ENCODE data around the gene GDPD5. TPM values are rescaled to one million over a fixed set of nuclear protein-coding genes. Genes with fewer than 3 reads are reported as not detected.

Gene GDPD5
- total RNA-seq, 1 experiment from 2014 or later: 7.8 TPM

DNA sequence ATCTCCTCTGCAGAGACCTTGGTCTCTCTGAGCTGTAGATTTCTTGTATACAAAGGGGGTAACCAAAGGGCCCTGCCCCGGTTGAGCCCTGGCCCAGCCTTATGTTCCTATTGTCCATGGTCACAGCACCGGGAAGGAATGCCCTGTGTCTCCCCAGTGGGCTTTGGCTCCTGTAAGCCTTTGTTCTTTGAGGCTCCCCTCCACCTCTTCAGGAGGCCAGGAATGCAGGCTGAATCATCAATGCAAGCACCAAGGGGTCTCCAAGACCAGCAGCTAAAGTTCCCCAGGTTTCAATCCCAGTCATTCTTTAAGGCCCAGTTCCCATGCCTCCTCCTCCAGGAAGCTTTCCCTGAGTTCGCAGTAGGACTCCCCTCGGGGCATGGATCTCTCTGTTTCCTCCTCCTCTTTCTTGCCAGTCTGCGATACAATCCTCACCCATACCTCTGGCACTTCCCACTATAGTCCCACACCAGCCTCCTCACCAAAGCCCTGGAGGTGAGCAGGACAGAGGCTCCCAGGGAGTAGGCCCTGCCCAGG is 63.6 kb downstream of the GDPD5 start:
- Histone ChIP-seq H3K9ac (ENCODE audit: extremely low read depth, insufficient read length, low read length) (no peak overlapping the region), H3K79me2 (ENCODE audit: insufficient read depth, low read length) (no peaks in the 10 kb centered on the region), H2BK15ac (ENCODE audit: low read depth, low read length) (no peak overlapping the region), H3K56ac (ENCODE audit: insufficient read length, low read depth, low read length) (no peak overlapping the region), H2AK5ac (ENCODE audit: insufficient read length, low read length) (no peak overlapping the region), H3K18ac (ENCODE audit: insufficient read length, low read depth, low read length) (no peak overlapping the region), H3T11ph (ENCODE audit: low read length) (no peak overlapping the region), H3K79me1 (ENCODE audit: insufficient read depth, low read depth, low read length, poor library complexity, severe bottlenecking) (no peaks in the 10 kb centered on the region), H3K23me2 (ENCODE audit: insufficient read length, low read depth, low read length, poor library complexity, severe bottlenecking) (no peaks in the 10 kb centered on the region), H2AFZ (ENCODE audit: low read length) (no peak overlapping the region), H2BK5ac (ENCODE audit: insufficient read length, low read length) (no peak overlapping the region), H3K27ac (ENCODE audit: insufficient read length, low read depth, low read length) (no peak overlapping the region), H3K23ac (ENCODE audit: insufficient read length, low read depth, low read length) (no peak overlapping the region), H2BK12ac (ENCODE audit: insufficient read length, low read depth, low read length) (no peak overlapping the region), H3K4me1 (ENCODE audit: insufficient read depth, low read length) (no peaks in the 10 kb centered on the region; the same call in 1 of the 2 replicates), H4K8ac (replicated peaks; ENCODE audit: insufficient read length, low read depth, low read length) (no peak overlapping the region), H3K4ac (ENCODE audit: low read depth, low read length) (no peak overlapping the region), H3K4me2 (ENCODE audit: insufficient read depth, insufficient read length, low read length) (no peak overlapping the region), H3K14ac (ENCODE audit: insufficient read depth, low read length) (peak overlapping the region; percentile 5; the same call in 1 of the 2 replicates), H2BK20ac (ENCODE audit: low read depth, low read length, poor library complexity, severe bottlenecking) (no peak overlapping the region), H3K9me3 (ENCODE audit: control insufficient read depth, low read depth, low read length) (no peaks in the 10 kb centered on the region), H2BK120ac (ENCODE audit: low read depth, low read length, poor library complexity, severe bottlenecking) (no peak overlapping the region), H4K91ac (ENCODE audit: insufficient read length, low read depth, low read length) (no peak overlapping the region), H4K20me1 (ENCODE audit: control insufficient read depth, insufficient read depth, insufficient read length) (no peaks in the 10 kb centered on the region), H3K27me3 (ENCODE audit: insufficient read depth, low read length) (no peaks in the 10 kb centered on the region), H4K5ac (ENCODE audit: insufficient read length, low read depth, low read length) (no peak overlapping the region)
- TF ChIP-seq, protein P1, sequence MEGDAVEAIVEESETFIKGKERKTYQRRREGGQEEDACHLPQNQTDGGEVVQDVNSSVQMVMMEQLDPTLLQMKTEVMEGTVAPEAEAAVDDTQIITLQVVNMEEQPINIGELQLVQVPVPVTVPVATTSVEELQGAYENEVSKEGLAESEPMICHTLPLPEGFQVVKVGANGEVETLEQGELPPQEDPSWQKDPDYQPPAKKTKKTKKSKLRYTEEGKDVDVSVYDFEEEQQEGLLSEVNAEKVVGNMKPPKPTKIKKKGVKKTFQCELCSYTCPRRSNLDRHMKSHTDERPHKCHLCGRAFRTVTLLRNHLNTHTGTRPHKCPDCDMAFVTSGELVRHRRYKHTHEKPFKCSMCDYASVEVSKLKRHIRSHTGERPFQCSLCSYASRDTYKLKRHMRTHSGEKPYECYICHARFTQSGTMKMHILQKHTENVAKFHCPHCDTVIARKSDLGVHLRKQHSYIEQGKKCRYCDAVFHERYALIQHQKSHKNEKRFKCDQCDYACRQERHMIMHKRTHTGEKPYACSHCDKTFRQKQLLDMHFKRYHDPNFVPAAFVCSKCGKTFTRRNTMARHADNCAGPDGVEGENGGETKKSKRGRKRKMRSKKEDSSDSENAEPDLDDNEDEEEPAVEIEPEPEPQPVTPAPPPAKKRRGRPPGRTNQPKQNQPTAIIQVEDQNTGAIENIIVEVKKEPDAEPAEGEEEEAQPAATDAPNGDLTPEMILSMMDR (conservative IDR thresholded peaks at IDR 0.05): no peak
- no peaks in the 10 kb centered on the region for H3K27me3 Mint-ChIP-seq (ENCODE audit: low read depth)
- H3K4me1 Mint-ChIP-seq: peaks cover 38 to 40% of the 10 kb centered on the region in 2 experiments
- DNase-seq: peak; percentile 59
- no CpG with 5 or more reads among the region's 5 CpGs for WGBS (ENCODE audit: extremely low coverage, insufficient read length, low lambda C conversion rate)
- H3K4me3 Mint-ChIP-seq: peak overlapping the region; percentile 9 to 35; a peak in 1 of 5 replicates
- peak overlapping the region in 2 of 3 experiments; percentile 93 to 95; a peak in 4 of 7 replicates for H3K27ac Mint-ChIP-seq
- H3K36me3 Mint-ChIP-seq (ENCODE audit: insufficient read depth in 1 of 3, low read depth in 3 of 3): no peaks in the 10 kb centered on the region; a peak in 1 of 7 replicates
- H3K9me3 Mint-ChIP-seq: no peaks in the 10 kb centered on the region
